Measurements from ENCODE around the gene MED12L.
"Not testable (repeated sequence)": the region's sequence is repeated elsewhere in the genome, so short reads cannot be mapped to it uniquely, and the experiment has no call there.

MED12L gene

DNA sequence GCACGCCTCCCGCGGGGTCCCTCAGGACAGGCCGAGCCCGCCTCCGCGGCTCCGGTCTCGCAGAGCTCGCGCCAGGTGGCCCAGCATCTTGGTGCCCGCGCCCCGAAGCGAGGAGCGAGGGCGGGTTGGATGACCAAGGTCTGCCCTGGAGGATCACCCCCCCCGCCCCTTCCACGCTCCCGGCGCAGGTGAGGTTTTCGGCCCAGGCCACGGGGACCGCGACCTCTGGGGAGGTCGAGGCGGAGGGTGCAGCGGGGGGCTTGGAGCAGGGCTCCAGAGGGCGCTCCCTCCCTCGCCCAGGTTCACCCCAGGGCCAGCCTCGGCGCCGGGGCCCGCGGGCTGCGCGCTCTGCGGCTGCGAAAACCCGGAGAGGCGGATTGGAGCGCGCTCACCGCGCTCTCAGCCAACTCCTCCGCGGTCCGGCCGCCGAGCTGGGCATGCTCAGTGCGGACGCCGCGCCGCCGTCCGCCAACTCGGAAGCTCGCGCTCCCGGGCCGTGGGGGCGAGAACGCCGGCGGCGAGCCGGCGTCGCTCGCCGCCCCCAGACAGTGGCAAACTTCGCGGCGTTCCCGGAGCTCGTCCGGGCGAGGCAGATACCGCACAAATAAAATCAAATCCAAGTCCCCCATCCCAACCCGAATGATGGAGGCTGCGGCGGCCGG, at the start of gene MED12L:
Gene MED12L, plus strand, starts transcription at position 438 of the 662 bp plus-strand sequence. CDS start 1,263 bp downstream, outside the sequence.
- DNase-seq (ENCODE audit: low read depth), result no peak

DNA sequence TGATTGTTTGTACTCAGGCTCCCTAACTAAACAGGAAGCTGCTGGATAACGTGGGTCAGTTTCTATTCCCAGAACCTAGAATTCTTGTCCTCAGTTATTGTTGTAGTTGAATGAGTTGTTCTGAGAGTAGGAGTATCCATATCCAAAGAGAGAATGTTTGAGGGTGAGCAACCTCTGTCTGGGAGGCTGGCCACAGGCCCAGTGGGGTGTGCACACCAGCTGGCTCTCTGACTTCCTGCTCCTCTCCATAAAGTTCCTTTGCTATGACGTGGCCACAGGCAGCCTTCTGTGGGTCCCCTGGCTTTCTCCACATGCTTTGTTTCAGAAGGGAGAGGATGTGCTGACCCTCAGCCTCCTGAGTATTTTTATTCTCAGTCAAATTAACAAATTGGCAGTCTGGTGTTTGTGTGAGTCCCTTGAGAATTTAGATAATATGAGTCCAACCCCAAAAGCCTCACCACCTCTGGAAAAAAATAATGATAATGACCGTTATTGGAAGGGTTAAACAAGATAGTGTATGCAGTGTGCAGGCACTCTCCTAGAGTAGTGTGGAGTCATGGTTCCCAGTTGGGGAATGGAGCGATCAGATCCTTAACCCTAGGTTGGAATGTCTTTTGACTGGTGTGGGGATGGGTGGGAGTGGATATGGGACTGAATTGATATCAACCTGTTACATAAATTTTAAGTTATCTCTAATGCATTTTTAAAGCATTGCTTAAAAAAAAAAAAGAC, 47.6 kb upstream of the MED12L start:
- DNase-seq (ENCODE audit: low read depth), result no peak

- DNase-seq (ENCODE audit: low read depth), result no peak
These were observed 40.8 kb upstream of the MED12L start for GRCh38 chr3:151044706-151045105.

DNA sequence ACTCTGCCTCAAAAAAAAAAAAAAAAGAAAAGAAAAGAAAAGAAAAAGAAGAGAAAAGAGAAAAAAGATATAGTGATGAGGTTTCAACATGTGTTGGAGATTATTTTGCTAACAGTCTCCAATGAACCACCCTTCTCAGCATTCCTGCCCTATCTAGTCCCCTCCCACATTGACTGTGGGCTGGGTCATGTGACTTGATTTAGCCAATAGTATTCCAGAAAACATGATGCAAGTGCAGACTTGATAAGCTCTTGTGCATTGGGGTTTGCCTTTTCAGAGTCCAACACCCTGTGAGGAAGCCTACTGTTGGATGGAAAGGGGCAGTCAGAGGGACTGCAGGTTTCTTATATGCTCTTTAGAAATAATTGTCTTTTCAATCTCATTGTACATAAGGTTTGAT, 37.8 kb upstream of the MED12L start:
- no peak for DNase-seq (ENCODE audit: low read depth)

DNA sequence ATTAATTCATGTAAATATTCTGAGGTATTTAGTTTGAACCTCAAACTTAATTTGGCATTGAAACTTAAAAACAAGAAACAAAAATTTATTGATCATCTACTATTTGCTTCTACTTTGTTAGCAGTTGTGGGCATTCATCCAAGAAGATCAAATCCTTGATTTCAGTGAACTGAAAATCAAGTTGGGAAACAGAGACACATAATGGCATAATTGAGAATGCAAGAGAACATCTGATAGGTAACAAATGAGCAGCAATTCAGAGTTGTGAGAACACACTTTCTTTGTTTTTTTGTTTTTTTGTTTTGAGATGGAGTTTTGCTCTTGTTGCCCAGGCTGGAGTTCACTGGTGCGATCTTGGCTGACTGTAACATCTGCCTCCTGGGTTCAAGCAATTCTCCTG, 33.9 kb upstream of the MED12L start:
- no peak for DNase-seq (ENCODE audit: low read depth)

DNA sequence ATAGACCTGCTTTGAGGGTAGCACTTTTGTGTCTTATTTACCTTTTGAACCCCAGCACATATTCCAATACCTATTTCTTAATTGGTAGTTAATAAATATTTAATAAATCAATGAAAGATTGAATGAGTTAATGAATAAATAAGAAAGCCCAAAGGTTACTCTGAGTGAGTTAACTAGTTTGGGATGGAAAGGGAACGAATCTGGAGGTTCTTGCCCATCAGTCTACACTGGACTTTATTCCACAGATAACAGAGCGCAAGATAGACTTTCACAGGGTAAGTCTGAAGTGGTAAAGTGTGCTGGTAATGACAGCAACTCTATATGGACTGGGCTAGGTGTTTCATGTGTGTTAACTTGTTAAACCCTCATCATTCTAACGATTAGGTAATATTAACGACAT, 33.1 kb upstream of the MED12L start:
- DNase-seq (ENCODE audit: low read depth), result no peak

GRCh38 chr3:151052756-151053155, 32.7 kb upstream of the MED12L start:
- no peak for DNase-seq (ENCODE audit: low read depth)

DNA sequence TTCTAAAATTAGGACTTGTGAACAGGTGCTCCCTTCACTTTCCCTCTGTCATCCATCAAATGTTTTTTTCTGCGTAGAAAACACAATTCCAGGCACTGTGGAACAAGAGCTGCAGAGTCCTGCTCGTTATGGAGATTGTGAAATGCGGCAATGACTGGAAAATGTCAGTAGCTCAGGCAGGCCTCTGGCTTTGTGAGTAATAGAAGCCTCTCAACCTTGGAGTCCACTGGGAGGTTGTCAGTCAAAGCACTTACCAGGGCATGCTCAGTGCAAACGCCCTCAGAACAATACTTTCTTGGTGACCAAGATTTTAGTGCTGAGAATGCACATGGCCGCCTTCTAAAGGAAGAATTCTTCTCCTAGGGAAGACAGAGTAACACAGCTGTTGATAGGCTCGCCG, 26.7 kb upstream of the MED12L start:
- DNase-seq (ENCODE audit: low read depth), result no peak

GRCh38 chr3:151062611-151063010, 22.9 kb upstream of the MED12L start:
- DNase-seq (ENCODE audit: low read depth), result no peak

DNA sequence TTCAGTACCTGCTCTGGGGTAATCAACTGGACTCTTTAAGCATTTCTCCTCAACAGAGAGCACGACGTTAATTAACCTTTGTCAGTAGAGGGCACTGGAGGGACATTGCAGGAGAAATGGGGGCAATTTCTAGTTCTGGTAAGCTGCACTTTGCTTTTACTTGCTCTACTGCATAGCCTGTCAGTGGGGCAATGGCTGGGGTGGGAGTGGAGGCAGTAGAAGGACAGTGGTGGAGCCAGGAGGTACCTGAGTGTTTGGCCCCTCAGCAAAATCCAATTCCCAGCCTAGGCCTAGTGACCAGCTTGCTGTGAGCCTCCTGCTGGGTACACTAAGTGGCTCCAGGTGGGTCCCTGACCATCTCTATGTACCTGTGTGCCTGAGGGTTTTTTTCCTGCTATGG, 18.3 kb upstream of the MED12L start:
- no peak for DNase-seq (ENCODE audit: low read depth)

- DNase-seq (ENCODE audit: low read depth), result not testable (repeated sequence)
These were observed 12.6 kb upstream of the MED12L start for GRCh38 chr3:151072842-151073241.

GRCh38 chr3:151074256-151074655, 11.2 kb upstream of the MED12L start:
- DNase-seq (ENCODE audit: low read depth), result no peak

DNA sequence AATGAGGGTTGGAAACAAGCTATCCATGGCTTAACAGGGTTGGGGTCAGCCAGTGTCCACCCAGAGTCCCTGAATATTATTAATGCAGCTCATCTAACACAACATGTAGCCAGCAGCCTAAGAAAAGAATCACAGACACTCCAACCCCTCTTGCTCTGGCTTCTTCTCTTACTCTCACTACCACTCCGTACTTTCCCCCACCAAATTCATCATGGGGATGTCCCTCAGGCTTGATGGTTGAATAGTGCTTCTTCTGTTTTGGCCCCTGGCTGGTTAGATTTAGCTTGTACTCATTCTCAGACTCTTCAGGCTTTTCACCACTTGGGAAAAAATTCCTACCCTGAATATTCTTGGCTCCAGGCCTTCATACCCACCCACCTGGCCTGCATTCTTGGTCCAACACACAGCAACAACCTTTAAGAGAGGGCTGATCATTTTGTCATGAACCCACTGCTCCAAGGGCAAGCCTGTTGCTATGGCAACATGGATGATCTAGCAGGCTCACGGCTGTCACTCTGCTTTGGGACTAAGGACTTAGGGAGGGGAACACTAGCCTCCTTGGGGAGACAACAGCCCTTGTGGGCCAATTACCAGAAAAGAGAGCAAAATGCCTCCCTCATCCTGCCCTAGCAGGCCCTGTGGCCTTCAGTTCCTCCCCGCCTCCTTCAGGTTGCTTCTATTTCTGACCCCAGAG, 9.4 kb upstream of the MED12L start:
- no peak for DNase-seq (ENCODE audit: low read depth)

- no peak for DNase-seq (ENCODE audit: low read depth)
These were observed 8.8 kb upstream of the MED12L start for GRCh38 chr3:151076626-151077025.

- DNase-seq (ENCODE audit: low read depth), result not testable (repeated sequence)
These were observed 4.4 kb upstream of the MED12L start for GRCh38 chr3:151081082-151081481.

- no peak for DNase-seq (ENCODE audit: low read depth)
These were observed 2.3 kb upstream of the MED12L start for GRCh38 chr3:151082880-151083838.

DNA sequence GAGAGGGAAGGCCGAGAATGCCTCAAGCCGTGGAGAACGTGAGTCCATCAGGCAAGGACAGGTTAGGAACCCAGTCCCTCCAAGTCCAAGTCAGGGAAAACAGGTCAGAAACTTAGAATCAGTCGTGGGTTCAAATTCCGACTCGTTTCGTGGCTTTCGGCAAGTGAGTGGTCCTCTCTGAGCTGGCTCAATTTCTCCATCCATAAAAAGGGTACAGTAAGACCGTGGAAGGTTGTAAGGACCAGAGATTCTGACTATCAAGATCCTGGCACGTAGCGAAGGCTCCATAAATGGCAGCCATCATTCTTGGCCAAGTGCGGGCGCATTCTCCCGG, 604 bp upstream of the MED12L start:
- no peak for DNase-seq (ENCODE audit: low read depth)

- DNase-seq (ENCODE audit: low read depth), result no peak
These were observed 522 bp downstream of the MED12L start for GRCh38 chr3:151085889-151086483.

- DNase-seq (ENCODE audit: low read depth), result peak; percentile 32
These were observed 1.3 kb downstream of the MED12L start for GRCh38 chr3:151086484-151087456.

DNA sequence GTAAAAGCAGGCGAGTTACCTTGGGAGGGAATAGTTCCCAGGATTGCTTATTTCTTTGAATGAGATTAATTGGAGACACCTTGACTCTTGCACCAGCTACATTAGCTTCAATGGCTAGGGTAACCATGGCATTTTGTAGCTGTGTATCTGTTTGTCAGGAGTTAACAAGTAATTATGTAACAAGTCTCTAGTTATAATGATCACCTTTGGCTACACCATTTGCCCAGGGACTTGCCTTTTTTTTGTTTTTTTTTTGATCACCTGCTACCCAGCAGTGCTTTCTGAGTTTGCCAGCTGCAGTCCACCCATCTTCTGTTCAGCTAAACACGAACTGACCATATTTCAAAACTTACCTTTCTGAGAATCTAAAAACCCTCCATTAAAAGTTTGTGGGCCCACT, 2.2 kb downstream of the MED12L start:
- no peak for DNase-seq (ENCODE audit: low read depth)

Data from stimulated activated CD8-positive, alpha-beta memory T cell treated with anti-CD3 and anti-CD28 coated beads, Interleukin-12 subunit alpha, Interleukin-12 subunit beta, amount 100 ng/mL, for 1 hour (primary cell).